ENCODE measurements around the gene ZC3HAV1.
A peak's percentile ranks its signal among the peaks of the same experiment; 100 is the strongest.
"Not testable (repeated sequence)": the region's sequence is repeated elsewhere in the genome, so short reads cannot be mapped to it uniquely, and the experiment has no call there.

ZC3HAV1 gene

DNA sequence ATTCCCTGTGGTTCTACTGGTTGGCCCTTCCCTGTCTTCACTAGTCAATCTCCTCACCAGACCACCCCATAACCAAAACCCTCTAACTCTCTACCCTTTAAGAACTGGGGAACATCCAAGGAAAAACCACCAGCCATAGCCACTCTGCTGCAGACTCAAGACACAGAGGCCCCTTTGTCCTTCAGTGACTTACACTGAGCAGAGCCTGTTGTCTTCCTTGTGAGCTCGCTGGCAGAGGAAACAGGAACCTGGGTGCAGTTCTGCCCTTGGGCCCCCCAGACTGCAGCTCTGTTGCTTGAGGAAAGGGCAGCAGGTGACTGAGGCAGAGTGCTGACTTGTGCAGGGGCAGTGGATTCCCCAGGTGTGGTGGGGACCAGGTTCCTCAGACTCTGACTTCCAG, 30.6 kb downstream of the ZC3HAV1 start:
- H3K9me3 Mint-ChIP-seq, result no peaks in the 10 kb centered on the region
- H3K4me1 Mint-ChIP-seq, result no peaks in the 10 kb centered on the region
- no peaks in the 10 kb centered on the region for H3K27me3 Mint-ChIP-seq (ENCODE audit: low read depth)
- H3K4me3 Mint-ChIP-seq, result no peak overlapping the region
- TF ChIP-seq, protein P1, sequence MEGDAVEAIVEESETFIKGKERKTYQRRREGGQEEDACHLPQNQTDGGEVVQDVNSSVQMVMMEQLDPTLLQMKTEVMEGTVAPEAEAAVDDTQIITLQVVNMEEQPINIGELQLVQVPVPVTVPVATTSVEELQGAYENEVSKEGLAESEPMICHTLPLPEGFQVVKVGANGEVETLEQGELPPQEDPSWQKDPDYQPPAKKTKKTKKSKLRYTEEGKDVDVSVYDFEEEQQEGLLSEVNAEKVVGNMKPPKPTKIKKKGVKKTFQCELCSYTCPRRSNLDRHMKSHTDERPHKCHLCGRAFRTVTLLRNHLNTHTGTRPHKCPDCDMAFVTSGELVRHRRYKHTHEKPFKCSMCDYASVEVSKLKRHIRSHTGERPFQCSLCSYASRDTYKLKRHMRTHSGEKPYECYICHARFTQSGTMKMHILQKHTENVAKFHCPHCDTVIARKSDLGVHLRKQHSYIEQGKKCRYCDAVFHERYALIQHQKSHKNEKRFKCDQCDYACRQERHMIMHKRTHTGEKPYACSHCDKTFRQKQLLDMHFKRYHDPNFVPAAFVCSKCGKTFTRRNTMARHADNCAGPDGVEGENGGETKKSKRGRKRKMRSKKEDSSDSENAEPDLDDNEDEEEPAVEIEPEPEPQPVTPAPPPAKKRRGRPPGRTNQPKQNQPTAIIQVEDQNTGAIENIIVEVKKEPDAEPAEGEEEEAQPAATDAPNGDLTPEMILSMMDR (IDR thresholded peaks at IDR 0.05; ENCODE audit: unreplicated experiment in 3 of 3), result no peak
- H3K36me3 Mint-ChIP-seq (ENCODE audit: low read depth), result peaks cover 11% of the 10 kb centered on the region
- peak overlapping the region in 1 of 3 experiments; percentile 7 for H3K27ac Mint-ChIP-seq

DNA sequence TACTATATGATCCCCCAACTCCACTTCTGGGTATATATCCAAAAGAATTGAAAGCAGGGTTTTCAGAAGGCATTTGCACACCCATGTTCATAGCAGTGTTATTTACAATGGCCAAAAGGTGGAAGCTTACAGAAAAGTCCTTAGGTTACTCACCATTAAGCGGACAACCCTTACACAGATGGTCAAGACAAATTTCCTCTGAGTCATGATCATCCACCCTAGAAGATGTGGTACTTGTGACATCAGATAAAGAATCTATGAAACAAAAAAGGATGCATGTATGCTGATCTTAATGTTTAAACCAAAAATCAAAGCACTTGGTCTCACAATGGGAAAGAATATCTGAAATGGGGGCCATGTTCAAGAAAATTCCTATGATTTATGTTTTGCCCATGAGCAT, 31.1 kb downstream of the ZC3HAV1 start:
- Mint-ChIP-seq H3K27ac (no peak overlapping the region), H3K4me3 (no peak overlapping the region), H3K27me3 (ENCODE audit: low read depth) (no peaks in the 10 kb centered on the region), H3K4me1 (no peaks in the 10 kb centered on the region), H3K9me3 (no peaks in the 10 kb centered on the region), H3K36me3 (ENCODE audit: low read depth) (peaks cover 8% of the 10 kb centered on the region)
- TF ChIP-seq, protein P1 (IDR thresholded peaks at IDR 0.05; ENCODE audit: unreplicated experiment in 3 of 3), result no peak

DNA sequence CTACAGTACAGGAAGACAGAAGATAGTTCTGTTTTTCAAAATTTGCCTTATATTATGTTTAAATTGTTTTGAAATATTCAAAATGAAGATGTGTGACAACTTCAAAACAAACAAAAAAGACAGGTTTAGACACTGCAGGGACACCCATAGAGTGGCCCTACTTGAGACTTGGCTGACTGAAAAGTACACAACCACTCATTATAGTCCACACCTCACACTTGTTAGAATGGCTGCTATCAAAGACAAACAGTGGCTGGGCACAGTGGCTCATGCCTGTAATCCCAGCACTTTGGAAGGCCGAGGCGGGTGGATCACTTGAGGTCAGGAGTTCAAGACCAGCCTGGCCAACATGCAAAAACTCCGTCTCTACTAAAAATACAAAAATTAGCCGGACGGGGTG, 31.8 kb downstream of the ZC3HAV1 start:
- H3K27ac Mint-ChIP-seq; H3K9me3 Mint-ChIP-seq; H3K36me3 Mint-ChIP-seq (ENCODE audit: low read depth); H3K4me3 Mint-ChIP-seq; H3K4me1 Mint-ChIP-seq; H3K27me3 Mint-ChIP-seq (ENCODE audit: low read depth): not testable (repeated sequence)

DNA sequence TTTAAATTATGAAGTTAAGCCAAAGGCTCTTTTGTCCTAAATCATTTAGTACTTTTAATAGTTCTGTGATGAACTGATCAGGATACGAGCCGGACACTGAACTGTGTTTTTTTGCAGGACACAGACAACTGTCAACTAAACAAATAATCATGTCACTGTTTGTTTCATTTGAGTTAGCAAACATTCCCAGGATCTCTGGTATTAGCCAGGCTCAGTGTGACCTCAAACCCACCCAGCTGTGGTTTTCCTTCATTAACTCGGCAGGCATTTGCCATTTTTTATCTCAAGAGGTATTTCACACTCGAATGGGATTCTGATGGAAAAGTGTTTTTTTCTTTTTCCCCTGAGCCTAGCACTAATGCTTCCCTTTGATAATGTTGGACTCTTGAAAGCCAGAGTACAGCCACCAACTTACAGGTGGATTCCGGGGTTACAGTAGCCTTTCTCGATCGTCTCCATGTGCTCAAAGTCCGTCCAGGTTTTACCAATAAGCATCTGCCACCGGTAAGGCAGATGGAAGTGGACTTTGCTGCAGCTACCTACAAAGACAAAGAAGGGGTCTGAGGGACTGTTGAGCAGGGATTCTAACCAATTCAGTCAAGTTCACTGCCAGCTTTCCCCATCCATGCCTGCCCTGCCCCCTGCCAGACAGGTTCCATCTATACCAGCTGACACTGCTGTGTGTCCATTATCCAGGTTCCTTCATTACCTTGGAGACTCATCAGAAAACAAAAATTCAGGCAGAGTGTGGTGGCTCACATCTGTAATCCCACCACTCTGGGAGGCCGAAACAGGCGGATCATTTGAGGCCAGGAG, 33.4 kb downstream of the ZC3HAV1 start:
- H3K36me3 Mint-ChIP-seq (ENCODE audit: low read depth), result peaks cover 6% of the 10 kb centered on the region
- H3K4me3 Mint-ChIP-seq, result no peak overlapping the region
- no peaks in the 10 kb centered on the region for H3K9me3 Mint-ChIP-seq
- TF ChIP-seq, protein P1 (IDR thresholded peaks at IDR 0.05; ENCODE audit: unreplicated experiment in 3 of 3), result no peak
- no peaks in the 10 kb centered on the region for H3K27me3 Mint-ChIP-seq (ENCODE audit: low read depth)
- H3K4me1 Mint-ChIP-seq, result no peaks in the 10 kb centered on the region
- peak overlapping the region in 2 of 3 experiments; percentile 63 to 76 for H3K27ac Mint-ChIP-seq

DNA sequence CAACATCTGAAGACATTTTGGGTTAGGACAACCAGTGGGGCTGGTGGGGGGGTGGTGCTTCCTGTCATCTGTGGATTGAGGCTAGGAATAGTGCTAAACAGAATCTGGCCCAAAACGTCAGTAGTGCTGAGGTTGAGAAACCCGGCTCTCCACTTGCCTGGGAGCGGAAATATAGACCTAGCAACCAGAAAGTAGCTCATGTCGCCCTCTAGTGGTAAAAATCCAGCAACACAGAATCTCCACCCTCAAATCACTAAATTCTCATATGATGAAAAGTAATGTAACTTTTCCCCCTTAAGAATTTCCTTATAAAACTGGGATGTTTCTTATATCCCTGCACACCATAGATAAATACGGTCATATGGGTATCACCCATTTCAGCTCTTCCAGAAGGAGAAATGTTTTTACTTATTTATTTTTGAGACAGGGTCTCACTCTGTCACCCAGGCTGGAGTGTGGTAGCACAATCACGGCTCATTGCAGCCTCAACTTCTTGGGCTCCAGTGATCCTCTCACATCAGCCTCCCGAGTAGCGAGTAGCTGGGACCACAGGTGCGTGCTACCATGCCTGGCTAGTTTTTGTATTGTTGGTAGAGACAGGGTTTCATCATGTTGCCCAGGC, 34.4 kb downstream of the ZC3HAV1 start:
- no peak overlapping the region for H3K4me3 Mint-ChIP-seq

DNA sequence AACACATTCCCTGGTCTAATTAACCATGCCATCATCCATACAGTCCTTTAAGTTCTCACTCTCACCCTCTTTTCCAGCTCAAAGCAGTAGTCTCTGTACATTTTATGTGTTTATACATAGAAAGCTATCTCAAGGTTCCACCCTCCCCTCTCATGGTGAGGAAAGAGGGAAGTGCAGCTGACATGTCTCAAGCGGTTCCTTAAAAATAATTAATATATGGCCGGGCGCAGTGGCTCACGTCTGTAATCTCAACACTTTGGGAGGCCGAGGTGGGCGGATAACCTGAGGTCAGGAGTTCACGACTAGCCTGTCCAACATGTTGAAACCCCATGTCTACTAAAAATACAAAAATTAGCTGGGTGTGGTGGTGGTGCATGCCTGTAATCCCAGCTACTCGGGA, 36.7 kb downstream of the ZC3HAV1 start:
- Mint-ChIP-seq H3K36me3 (ENCODE audit: low read depth) (peaks cover 18% of the 10 kb centered on the region), H3K4me1 (no peaks in the 10 kb centered on the region), H3K9me3 (peaks cover 6% of the 10 kb centered on the region), H3K27ac (no peak overlapping the region), H3K27me3 (ENCODE audit: low read depth) (no peaks in the 10 kb centered on the region), H3K4me3 (no peak overlapping the region)
- TF ChIP-seq, protein P1 (IDR thresholded peaks at IDR 0.05; ENCODE audit: unreplicated experiment in 3 of 3), result no peak

More for the DNA sequence above, 34.4 kb downstream of the ZC3HAV1 start:
- Mint-ChIP-seq H3K4me1 (no peaks in the 10 kb centered on the region), H3K27me3 (ENCODE audit: low read depth) (no peaks in the 10 kb centered on the region), H3K27ac (peak overlapping the region in 1 of 3 experiments; percentile 36), H3K9me3 (no peaks in the 10 kb centered on the region), H3K36me3 (ENCODE audit: low read depth) (peaks cover 6% of the 10 kb centered on the region)
- TF ChIP-seq, protein P1 (IDR thresholded peaks at IDR 0.05; ENCODE audit: unreplicated experiment in 3 of 3), result peak; percentile 80 to 83 (median 82)

Data from nephron (organoid).